Measurements from ENCODE around the gene RTF1.
"Not testable (repeated sequence)": the region's sequence is repeated elsewhere in the genome, so short reads cannot be mapped to it uniquely, and the experiment has no call there.

RTF1 gene

DNA sequence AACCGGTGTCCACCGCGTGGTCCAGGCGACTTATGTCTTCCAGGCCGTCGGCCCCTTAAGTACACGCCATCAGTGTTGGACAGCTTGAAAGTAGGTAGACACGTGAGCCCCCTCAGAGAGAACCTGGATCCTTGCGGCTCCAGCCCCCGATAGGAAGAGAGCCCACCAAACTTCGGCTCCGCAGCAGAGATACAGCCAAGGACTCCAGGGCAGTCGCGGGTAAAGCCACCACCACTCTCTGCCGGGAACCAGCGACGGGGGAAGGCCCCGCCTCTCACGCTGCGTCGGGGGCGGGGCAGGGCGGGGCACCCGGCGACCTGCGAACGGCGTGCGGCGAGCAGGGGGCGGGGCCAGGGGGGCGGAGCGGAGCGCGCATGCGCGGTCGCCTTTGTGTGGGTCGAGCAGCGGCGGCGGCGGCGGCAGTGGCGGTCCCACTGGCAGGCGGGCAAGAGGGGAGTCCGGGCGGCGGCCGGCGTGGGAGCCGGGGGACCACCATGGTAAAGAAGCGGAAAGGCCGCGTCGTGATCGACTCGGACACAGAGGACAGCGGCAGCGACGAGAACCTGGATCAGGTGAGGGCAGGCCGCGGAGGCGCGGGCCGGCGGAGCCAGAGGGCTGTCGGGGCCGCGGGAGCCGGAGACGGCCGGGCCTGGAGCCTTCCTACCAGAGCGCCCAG, at the start of gene RTF1:
RTF1 (plus strand) TSS at position 354 of the 676 bp plus-strand sequence; CDS start at position 375, 21 bp downstream.
- Histone ChIP-seq H3K27me3 (ENCODE audit: insufficient read depth, low read length) (no peaks in the 10 kb centered on the region), H3K9me3 (ENCODE audit: low read length) (no peaks in the 10 kb centered on the region), H3K36me3 (ENCODE audit: insufficient read depth, low read length) (peaks cover 4% of the 10 kb centered on the region), H3K4me3 (ENCODE audit: low read length) (peak within 1 kb of the TSS; percentile 91), H2AFZ (ENCODE audit: low read depth, low read length) (peak within 1 kb of the TSS; percentile 92), H3K4me1 (ENCODE audit: insufficient read depth, low read length) (peaks cover 12% of the 10 kb centered on the region)

DNA sequence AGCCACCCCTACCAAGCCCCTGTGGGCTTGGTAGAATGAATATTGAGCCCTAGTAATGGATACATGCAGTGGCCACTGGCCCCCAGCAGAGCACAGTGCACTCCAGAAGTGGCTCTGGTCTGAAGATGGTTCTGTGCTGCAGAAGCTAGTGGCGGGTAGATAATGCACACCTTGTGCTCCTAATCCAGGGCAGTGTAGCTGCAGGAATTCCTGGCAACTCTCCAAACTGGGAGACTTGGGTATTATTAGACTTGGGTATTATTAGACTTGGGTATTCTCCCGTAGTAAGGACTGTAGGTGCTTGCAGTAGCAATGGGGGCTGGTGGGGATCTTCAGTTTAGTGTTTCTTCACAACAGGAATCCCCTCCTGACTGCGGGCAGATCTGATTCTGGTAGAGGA, 49.5 kb upstream of the RTF1 start:
- Histone ChIP-seq H2AFZ (ENCODE audit: low read depth, low read length) (no peak overlapping the region), H3K36me3 (ENCODE audit: insufficient read depth, low read length) (peaks cover 83% of the 10 kb centered on the region), H3K4me1 (ENCODE audit: insufficient read depth, low read length) (no peaks in the 10 kb centered on the region)

DNA sequence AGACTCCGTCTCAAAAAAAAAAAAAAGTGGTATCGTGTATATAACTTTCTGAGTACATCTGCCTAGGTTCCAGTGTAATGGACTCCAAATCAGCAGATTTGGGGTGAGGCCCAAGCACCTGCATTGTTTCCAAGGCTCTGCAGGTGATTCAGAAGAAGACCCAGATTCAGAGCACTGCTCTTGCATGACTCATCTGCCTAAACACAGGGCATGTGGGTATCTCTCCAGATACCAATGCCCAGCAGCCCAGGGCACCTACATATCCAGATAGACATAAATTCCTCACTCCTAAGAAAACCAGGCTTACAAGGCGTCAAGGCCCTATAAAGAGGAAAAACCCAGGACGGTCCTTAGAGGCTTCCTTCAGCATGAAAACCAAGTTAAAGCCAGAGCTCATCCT, 38.9 kb upstream of the RTF1 start:
- H3K4me3 ChIP-seq (ENCODE audit: low read length) = no peak overlapping the region
- H3K4me1 ChIP-seq (ENCODE audit: insufficient read depth, low read length) = no peaks in the 10 kb centered on the region
- no peak overlapping the region for H2AFZ ChIP-seq (ENCODE audit: low read depth, low read length)
- peaks cover 66% of the 10 kb centered on the region for H3K36me3 ChIP-seq (ENCODE audit: insufficient read depth, low read length)
- no peaks in the 10 kb centered on the region for H3K27me3 ChIP-seq (ENCODE audit: insufficient read depth, low read length)
- H3K9me3 ChIP-seq (ENCODE audit: low read length) = peaks cover 4% of the 10 kb centered on the region

More for the DNA sequence above, 49.5 kb upstream of the RTF1 start:
- Histone ChIP-seq H3K27me3 (ENCODE audit: insufficient read depth, low read length) (no peaks in the 10 kb centered on the region), H3K4me3 (ENCODE audit: low read length) (no peak overlapping the region), H3K9me3 (ENCODE audit: low read length) (no peaks in the 10 kb centered on the region)

DNA sequence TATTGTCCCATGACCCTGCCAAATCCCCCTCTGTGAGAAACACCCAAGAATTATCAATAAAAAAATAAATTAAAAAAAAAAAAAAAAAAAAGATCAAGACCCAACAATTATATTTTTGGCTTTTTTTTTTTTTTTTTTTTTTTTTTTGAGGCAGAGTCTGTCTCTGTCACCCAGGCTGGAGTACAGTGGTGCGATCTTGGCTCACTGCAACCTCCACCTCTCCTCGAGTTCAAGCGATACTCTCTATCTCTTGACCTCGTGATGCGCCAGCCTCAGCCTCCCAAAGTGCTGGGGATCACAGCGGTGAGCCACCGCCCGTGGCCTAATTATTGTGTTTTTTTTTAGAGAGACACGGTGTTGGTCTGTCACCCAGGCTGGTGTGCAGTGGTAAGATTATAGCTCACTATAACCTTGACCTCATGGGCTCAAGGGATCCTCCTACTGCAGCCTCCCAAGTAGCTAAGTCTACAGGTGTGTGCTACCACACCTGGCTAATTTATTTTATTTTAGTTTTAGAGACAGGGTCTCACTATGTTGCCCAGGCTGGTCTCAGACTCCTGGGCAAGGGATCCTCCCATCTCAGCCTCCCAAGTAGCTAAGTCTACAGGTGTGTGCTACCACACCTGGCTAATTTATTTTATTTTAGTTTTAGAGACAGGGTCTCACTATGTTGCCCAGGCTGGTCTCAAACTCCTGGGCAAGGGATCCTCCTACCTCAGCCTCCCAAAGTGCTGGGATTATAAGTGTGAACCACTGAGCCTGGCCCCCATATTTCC, 32.7 kb upstream of the RTF1 start:
- H3K36me3 ChIP-seq (ENCODE audit: insufficient read depth, low read length) = peaks cover 44% of the 10 kb centered on the region
- not testable (repeated sequence) for H3K9me3 ChIP-seq (ENCODE audit: low read length); H2AFZ ChIP-seq (ENCODE audit: low read depth, low read length); H3K4me3 ChIP-seq (ENCODE audit: low read length); H3K27me3 ChIP-seq (ENCODE audit: insufficient read depth, low read length); H3K4me1 ChIP-seq (ENCODE audit: insufficient read depth, low read length)

DNA sequence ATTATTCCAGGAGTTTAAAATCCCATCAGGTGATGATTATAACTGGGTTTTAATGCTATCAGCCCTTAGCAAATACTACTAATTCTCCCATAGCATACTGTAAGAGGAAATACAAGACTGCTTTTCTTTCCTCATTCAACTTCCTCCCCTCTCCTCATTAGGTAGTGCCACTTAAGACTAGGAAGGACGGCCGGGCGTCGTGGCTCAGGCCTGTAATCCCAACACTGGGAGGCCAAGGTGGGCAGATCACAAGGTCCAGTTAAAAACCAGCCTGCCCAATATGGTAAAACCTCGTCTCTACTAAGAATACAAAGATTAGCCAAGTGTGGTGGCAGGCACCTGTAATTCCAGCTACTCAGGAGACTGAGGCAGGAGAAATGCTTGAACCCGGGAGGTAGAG, 29.2 kb upstream of the RTF1 start:
- Histone ChIP-seq H3K27me3 (ENCODE audit: insufficient read depth, low read length) (no peaks in the 10 kb centered on the region), H2AFZ (ENCODE audit: low read depth, low read length) (no peak overlapping the region), H3K4me1 (ENCODE audit: insufficient read depth, low read length) (no peaks in the 10 kb centered on the region), H3K4me3 (ENCODE audit: low read length) (no peak overlapping the region), H3K36me3 (ENCODE audit: insufficient read depth, low read length) (peaks cover 35% of the 10 kb centered on the region), H3K9me3 (ENCODE audit: low read length) (peaks cover 2% of the 10 kb centered on the region)

DNA sequence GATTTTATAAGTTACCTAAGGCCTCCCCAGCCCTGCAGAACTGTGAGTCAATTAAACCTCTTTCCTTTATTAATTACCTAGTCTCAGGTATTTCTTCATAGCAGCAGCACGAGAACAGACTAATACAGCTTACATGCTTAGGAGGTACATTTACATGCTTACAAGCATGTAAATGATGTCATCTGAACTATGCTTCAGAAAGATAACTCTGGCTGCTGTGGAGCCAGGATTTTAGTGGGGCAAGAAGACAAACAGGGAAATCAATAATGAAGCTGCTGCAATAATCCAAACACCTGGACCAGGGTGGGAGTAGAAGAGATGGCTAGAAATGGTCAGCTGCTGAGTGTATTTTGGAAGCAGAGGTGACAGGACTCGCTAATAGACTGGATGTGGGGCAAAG, 24.2 kb upstream of the RTF1 start:
- Histone ChIP-seq H3K4me3 (ENCODE audit: low read length) (no peak overlapping the region), H2AFZ (ENCODE audit: low read depth, low read length) (no peak overlapping the region), H3K4me1 (ENCODE audit: insufficient read depth, low read length) (no peaks in the 10 kb centered on the region), H3K27me3 (ENCODE audit: insufficient read depth, low read length) (no peaks in the 10 kb centered on the region), H3K36me3 (ENCODE audit: insufficient read depth, low read length) (peaks cover 45% of the 10 kb centered on the region), H3K9me3 (ENCODE audit: low read length) (no peaks in the 10 kb centered on the region)

DNA sequence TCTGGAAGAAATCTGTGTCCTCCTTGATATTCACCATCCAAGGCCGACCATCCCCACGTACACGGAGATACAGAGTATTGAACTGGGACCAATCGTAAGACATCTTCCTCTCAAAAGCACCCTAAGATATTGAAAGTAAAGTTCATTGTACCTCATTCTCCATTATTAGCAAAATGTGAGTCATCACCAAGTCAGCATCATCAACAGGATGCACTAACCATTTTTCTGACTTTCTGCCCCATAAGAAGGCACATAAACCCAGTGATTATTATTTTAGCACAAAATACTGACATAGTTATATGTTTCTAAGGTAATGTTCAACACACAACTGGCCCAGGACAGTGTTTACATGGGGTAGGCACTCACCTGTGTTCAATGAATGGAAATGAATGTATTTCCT, 22.0 kb upstream of the RTF1 start:
- no peak overlapping the region for H3K4me3 ChIP-seq (ENCODE audit: low read length)
- no peak overlapping the region for H2AFZ ChIP-seq (ENCODE audit: low read depth, low read length)
- no peaks in the 10 kb centered on the region for H3K9me3 ChIP-seq (ENCODE audit: low read length)
- H3K36me3 ChIP-seq (ENCODE audit: insufficient read depth, low read length) = peaks cover 34% of the 10 kb centered on the region
- no peaks in the 10 kb centered on the region for H3K4me1 ChIP-seq (ENCODE audit: insufficient read depth, low read length)
- no peaks in the 10 kb centered on the region for H3K27me3 ChIP-seq (ENCODE audit: insufficient read depth, low read length)

DNA sequence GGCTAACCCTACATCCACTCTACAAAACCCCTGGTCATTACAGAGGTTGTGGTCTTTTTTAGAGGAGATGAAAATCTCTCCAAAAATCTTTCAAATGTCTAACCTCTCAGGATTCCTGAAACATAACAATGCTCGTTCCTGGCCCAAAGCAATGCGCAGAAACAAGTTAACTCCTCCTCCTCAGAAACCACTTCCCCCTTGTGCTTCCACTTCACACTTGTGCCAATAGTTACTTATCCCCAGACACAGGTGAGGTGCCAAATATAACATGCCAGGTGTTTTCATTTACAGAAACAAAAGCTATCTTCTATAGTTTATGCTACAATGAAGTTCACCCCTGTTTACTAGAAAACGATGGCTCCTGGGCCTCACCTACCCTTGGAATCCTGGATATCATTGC, 20.8 kb upstream of the RTF1 start:
- Histone ChIP-seq H3K4me1 (ENCODE audit: insufficient read depth, low read length) (no peaks in the 10 kb centered on the region), H2AFZ (ENCODE audit: low read depth, low read length) (no peak overlapping the region), H3K27me3 (ENCODE audit: insufficient read depth, low read length) (no peaks in the 10 kb centered on the region), H3K36me3 (ENCODE audit: insufficient read depth, low read length) (peaks cover 30% of the 10 kb centered on the region), H3K4me3 (ENCODE audit: low read length) (no peak overlapping the region), H3K9me3 (ENCODE audit: low read length) (no peaks in the 10 kb centered on the region)

DNA sequence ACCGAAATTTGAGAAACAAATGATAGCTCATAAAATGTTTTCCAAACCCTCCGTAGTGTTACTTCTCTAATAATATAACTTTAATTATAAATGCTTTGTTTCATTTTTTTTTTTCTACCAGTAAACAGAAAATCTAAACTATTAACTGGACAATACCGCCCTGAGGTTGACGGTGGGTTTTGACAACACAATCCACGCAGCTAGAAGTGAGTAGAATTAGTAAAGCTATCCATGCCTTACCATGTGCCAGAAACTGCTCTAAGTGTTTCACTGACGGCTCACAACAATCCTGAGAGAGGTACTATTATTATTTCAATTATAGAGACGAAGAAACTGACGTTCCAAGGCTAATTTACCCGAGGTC, 15.0 kb upstream of the RTF1 start:
- no peaks in the 10 kb centered on the region for H3K9me3 ChIP-seq (ENCODE audit: low read length)
- peaks cover 3% of the 10 kb centered on the region for H3K4me1 ChIP-seq (ENCODE audit: insufficient read depth, low read length)
- H3K4me3 ChIP-seq (ENCODE audit: low read length) = peak overlapping the region; percentile 97

DNA sequence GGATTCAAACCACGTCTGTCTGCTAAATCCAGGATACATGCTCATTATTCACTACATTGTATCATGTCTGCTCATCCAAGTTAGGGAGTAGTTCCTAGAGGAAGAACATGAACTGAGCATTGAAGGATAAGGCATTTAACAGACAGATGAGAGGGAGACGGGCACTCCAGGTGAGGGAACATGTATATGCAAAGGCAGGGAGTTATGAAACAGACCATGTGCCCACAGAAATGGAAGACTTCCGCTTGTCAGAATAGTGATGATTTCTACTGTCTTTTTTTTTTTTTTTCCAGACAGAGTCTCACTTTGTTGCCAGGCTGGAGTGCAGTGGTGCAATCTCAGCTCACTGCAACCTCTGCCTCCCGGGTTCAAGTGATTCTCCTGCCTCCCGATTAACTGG, 9.6 kb upstream of the RTF1 start:
- no peaks in the 10 kb centered on the region for H3K36me3 ChIP-seq (ENCODE audit: insufficient read depth, low read length)
- H2AFZ ChIP-seq (ENCODE audit: low read depth, low read length) = no peak overlapping the region
- no peaks in the 10 kb centered on the region for H3K27me3 ChIP-seq (ENCODE audit: insufficient read depth, low read length)
- no peaks in the 10 kb centered on the region for H3K9me3 ChIP-seq (ENCODE audit: low read length)
- no peaks in the 10 kb centered on the region for H3K4me1 ChIP-seq (ENCODE audit: insufficient read depth, low read length)
- no peak overlapping the region for H3K4me3 ChIP-seq (ENCODE audit: low read length)

More for the DNA sequence above, 15.0 kb upstream of the RTF1 start:
- no peaks in the 10 kb centered on the region for H3K27me3 ChIP-seq (ENCODE audit: insufficient read depth, low read length)
- peak overlapping the region; percentile 99 for H2AFZ ChIP-seq (ENCODE audit: low read depth, low read length)
- H3K36me3 ChIP-seq (ENCODE audit: insufficient read depth, low read length) = no peaks in the 10 kb centered on the region

DNA sequence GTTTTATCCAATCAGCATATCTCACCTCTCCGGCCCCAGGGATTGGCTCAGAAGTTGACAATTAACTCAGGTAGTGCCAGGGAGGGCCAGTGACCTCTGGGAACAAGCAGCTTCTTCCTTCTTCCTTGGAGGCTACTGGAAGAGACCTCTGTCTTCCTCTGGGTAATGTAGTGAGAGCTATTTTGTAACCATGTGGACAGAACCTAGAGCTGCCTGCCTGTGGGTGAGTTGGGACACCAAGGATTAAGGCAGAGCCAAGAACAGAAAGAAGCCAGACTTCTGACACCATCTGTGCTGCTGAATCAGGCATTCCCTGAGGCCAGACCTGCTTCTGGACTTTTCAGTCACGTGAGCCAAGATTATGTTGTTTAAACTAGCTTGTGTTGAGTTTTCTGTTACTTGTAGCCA, 8.7 kb upstream of the RTF1 start:
- H3K27me3 ChIP-seq (ENCODE audit: insufficient read depth, low read length) = no peaks in the 10 kb centered on the region
- no peak overlapping the region for H3K4me3 ChIP-seq (ENCODE audit: low read length)
- H3K4me1 ChIP-seq (ENCODE audit: insufficient read depth, low read length) = no peaks in the 10 kb centered on the region
- no peaks in the 10 kb centered on the region for H3K36me3 ChIP-seq (ENCODE audit: insufficient read depth, low read length)
- H3K9me3 ChIP-seq (ENCODE audit: low read length) = no peaks in the 10 kb centered on the region
- no peak overlapping the region for H2AFZ ChIP-seq (ENCODE audit: low read depth, low read length)

DNA sequence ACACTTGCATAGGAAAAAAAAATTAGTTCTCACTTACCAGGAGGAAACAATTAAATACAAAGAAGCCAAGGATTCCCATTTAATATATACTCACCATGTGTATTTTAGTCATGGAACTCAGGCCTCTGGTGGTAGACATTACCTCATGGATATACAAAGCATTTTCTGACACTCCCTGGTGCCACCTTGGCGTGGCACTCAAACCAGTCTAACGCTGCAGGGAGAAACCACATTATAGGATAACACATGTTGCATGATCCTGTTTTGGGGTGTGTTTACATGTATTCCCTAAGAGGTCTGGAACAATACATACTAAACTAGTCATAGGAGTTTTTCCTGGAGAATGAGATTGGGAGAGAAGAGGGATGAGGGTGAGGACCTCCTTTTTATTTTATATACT, 5.9 kb upstream of the RTF1 start:
- Histone ChIP-seq H3K36me3 (ENCODE audit: insufficient read depth, low read length) (no peaks in the 10 kb centered on the region), H3K27me3 (ENCODE audit: insufficient read depth, low read length) (no peaks in the 10 kb centered on the region), H3K4me1 (ENCODE audit: insufficient read depth, low read length) (no peaks in the 10 kb centered on the region), H3K9me3 (ENCODE audit: low read length) (no peaks in the 10 kb centered on the region), H3K4me3 (ENCODE audit: low read length) (no peak overlapping the region), H2AFZ (ENCODE audit: low read depth, low read length) (no peak overlapping the region)

DNA sequence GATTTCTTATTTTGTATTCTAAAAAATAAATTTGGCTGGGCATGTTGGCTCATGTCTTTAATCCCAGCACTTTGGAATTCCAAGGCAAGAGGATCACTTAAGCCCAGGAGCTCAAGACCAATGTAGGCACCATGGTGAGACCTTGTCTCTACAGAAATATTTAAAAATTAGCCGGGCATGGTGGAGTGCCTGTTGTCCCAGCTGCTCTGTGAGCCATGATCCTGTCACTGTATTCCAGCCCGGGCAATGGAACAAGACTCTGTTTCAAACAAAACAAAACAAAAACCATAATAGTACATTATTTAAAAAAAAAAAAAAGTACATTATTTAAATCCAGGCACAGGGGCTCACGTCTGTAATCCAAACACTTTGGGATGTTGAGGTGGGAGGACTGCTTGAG, 5.5 kb upstream of the RTF1 start:
- Histone ChIP-seq H2AFZ (ENCODE audit: low read depth, low read length) (no peak overlapping the region), H3K9me3 (ENCODE audit: low read length) (no peaks in the 10 kb centered on the region), H3K4me3 (ENCODE audit: low read length) (no peak overlapping the region), H3K4me1 (ENCODE audit: insufficient read depth, low read length) (no peaks in the 10 kb centered on the region), H3K27me3 (ENCODE audit: insufficient read depth, low read length) (no peaks in the 10 kb centered on the region), H3K36me3 (ENCODE audit: insufficient read depth, low read length) (no peaks in the 10 kb centered on the region)
